ENCODE data around the gene ZNF785.
"Not testable (repeated sequence)": the region's sequence is repeated elsewhere in the genome, so short reads cannot be mapped to it uniquely, and the experiment has no call there.

Gene ZNF785

GRCh38 chr16:30585400-30586191 lies at the start of gene ZNF785:
ZNF785 (minus strand) TSS chr16:30585697; CDS start chr16:30585611, 86 bp downstream.
- DNase-seq (ENCODE audit: low read depth), result peak; percentile 88

- DNase-seq (ENCODE audit: low read depth), result no peak
These were observed 48.0 kb upstream of the ZNF785 start for GRCh38 chr16:30633526-30633925.

- not testable (repeated sequence) for DNase-seq (ENCODE audit: low read depth)
These were observed 47.0 kb upstream of the ZNF785 start for GRCh38 chr16:30632454-30632853.

- DNase-seq (ENCODE audit: low read depth), result peak; percentile 78
These were observed 43.4 kb upstream of the ZNF785 start for GRCh38 chr16:30628628-30629540.

- DNase-seq (ENCODE audit: low read depth), result no peak
These were observed 40.7 kb upstream of the ZNF785 start for GRCh38 chr16:30626236-30626635.

- DNase-seq (ENCODE audit: low read depth), result no peak
These were observed 38.2 kb upstream of the ZNF785 start for GRCh38 chr16:30623536-30624283.

GRCh38 chr16:30622455-30623032 lies 37.0 kb upstream of the ZNF785 start:
- no peak for DNase-seq (ENCODE audit: low read depth)

GRCh38 chr16:30621765-30622164 lies 36.3 kb upstream of the ZNF785 start:
- no peak for DNase-seq (ENCODE audit: low read depth)

- no peak for DNase-seq (ENCODE audit: low read depth)
These were observed 34.7 kb upstream of the ZNF785 start for GRCh38 chr16:30620169-30620568.

- DNase-seq (ENCODE audit: low read depth), result no peak
These were observed 34.1 kb upstream of the ZNF785 start for GRCh38 chr16:30619638-30620037.

- no peak for DNase-seq (ENCODE audit: low read depth)
These were observed 33.7 kb upstream of the ZNF785 start for GRCh38 chr16:30619202-30619601.

GRCh38 chr16:30615358-30616091 lies 30.0 kb upstream of the ZNF785 start:
- DNase-seq (ENCODE audit: low read depth), result peak; percentile 29

- peak; percentile 88 for DNase-seq (ENCODE audit: low read depth)
These were observed 24.7 kb upstream of the ZNF785 start, which contains the start of gene ZNF689 for GRCh38 chr16:30609926-30610839. ZNF689 (minus strand) TSS chr16:30610389; CDS start chr16:30610041, 348 bp downstream.

GRCh38 chr16:30609002-30609925 lies 23.8 kb upstream of the ZNF785 start:
- DNase-seq (ENCODE audit: low read depth), result no peak

GRCh38 chr16:30606004-30606403 lies 20.5 kb upstream of the ZNF785 start:
- no peak for DNase-seq (ENCODE audit: low read depth)

- no peak for DNase-seq (ENCODE audit: low read depth)
These were observed 19.7 kb upstream of the ZNF785 start for GRCh38 chr16:30605158-30605557.

- DNase-seq (ENCODE audit: low read depth), result no peak
These were observed 18.9 kb upstream of the ZNF785 start for GRCh38 chr16:30604316-30604947.

- no peak for DNase-seq (ENCODE audit: low read depth)
These were observed 18.4 kb upstream of the ZNF785 start for GRCh38 chr16:30603945-30604315.
